Measurements from ENCODE around the gene CFAP70. TPM values are rescaled to one million over a fixed set of nuclear protein-coding genes. Genes with fewer than 3 reads are reported as not detected.

The CFAP70 gene
- polyA plus RNA-seq, 1 donor from 2014 or later, result 5.8 TPM

- no peaks in the 10 kb centered on the region for H3K27me3 ChIP-seq (ENCODE audit: insufficient read depth, low read depth, low read length)
- no peaks in the 10 kb centered on the region for H3F3A ChIP-seq (ENCODE audit: insufficient read depth, low read length, poor library complexity, severe bottlenecking)
- no peaks in the 10 kb centered on the region for H3K9me2 ChIP-seq (ENCODE audit: insufficient read depth, low read length)
- H3K4me2 ChIP-seq (ENCODE audit: low read length), result no peak overlapping the region
- no peaks in the 10 kb centered on the region for H3K9me3 ChIP-seq (ENCODE audit: low read length)
- no peaks in the 10 kb centered on the region for H3K36me3 ChIP-seq (ENCODE audit: insufficient read depth, low read length)
- no peak overlapping the region for H3K9ac ChIP-seq (ENCODE audit: low read length)
- no peak overlapping the region for H3K27ac ChIP-seq (ENCODE audit: low read length)
- no peak for TF ChIP-seq EZH2 (IDR thresholded peaks at IDR 0.05; ENCODE audit: borderline replicate concordance, insufficient read depth, low read length, poor library complexity, severe bottlenecking)
- no peak for TF ChIP-seq MXI1 (conservative IDR thresholded peaks at IDR 0.05; ENCODE audit: poor library complexity, severe bottlenecking)
- no peak for TF ChIP-seq CTCF (IDR thresholded peaks at IDR 0.05; ENCODE audit: poor library complexity, severe bottlenecking)
- TF ChIP-seq SMC3 (conservative IDR thresholded peaks at IDR 0.05; ENCODE audit: poor library complexity), result no peak
- no peak for TF ChIP-seq TAF1 (IDR thresholded peaks at IDR 0.05; ENCODE audit: low read depth)
- H3K79me2 ChIP-seq (replicated peaks; ENCODE audit: insufficient read depth, low read length), result no peaks in the 10 kb centered on the region
- H2AFZ ChIP-seq (ENCODE audit: low read depth, low read length), result no peak overlapping the region
- no peak overlapping the region for H3K4me3 ChIP-seq (ENCODE audit: low read length)
- H4K20me1 ChIP-seq (ENCODE audit: insufficient read depth), result no peaks in the 10 kb centered on the region
Measured at GRCh38 chr10:73368238-73368637, 9.6 kb upstream of the CFAP70 start.

- H3K27ac ChIP-seq (ENCODE audit: low read length), result no peak overlapping the region
- H3F3A ChIP-seq (ENCODE audit: insufficient read depth, low read length, poor library complexity, severe bottlenecking), result no peaks in the 10 kb centered on the region
- no peak overlapping the region for H2AFZ ChIP-seq (ENCODE audit: low read depth, low read length)
- H3K4me2 ChIP-seq (ENCODE audit: low read length), result no peak overlapping the region
- H3K9ac ChIP-seq (ENCODE audit: low read length), result no peak overlapping the region
- H3K36me3 ChIP-seq (ENCODE audit: insufficient read depth, low read length), result peaks cover 3% of the 10 kb centered on the region
- H3K4me3 ChIP-seq (ENCODE audit: low read length), result no peak overlapping the region
- no peaks in the 10 kb centered on the region for H3K79me2 ChIP-seq (replicated peaks; ENCODE audit: insufficient read depth, low read length)
- H4K20me1 ChIP-seq (ENCODE audit: insufficient read depth), result no peaks in the 10 kb centered on the region
- H3K9me2 ChIP-seq (ENCODE audit: insufficient read depth, low read length), result no peaks in the 10 kb centered on the region
- TF ChIP-seq TAF1 (IDR thresholded peaks at IDR 0.05; ENCODE audit: low read depth), result no peak
- no peak for TF ChIP-seq CTCF (IDR thresholded peaks at IDR 0.05; ENCODE audit: poor library complexity, severe bottlenecking)
- no peak for TF ChIP-seq POLR2AphosphoS5 (IDR thresholded peaks at IDR 0.05)
- TF ChIP-seq RAD21 (conservative IDR thresholded peaks at IDR 0.05), result no peak
- TF ChIP-seq EZH2 (IDR thresholded peaks at IDR 0.05; ENCODE audit: borderline replicate concordance, insufficient read depth, low read length, poor library complexity, severe bottlenecking), result no peak
- no peak for TF ChIP-seq SMC3 (conservative IDR thresholded peaks at IDR 0.05; ENCODE audit: poor library complexity)
- TF ChIP-seq EP300 (conservative IDR thresholded peaks at IDR 0.05; ENCODE audit: poor library complexity, severe bottlenecking), result no peak
- TF ChIP-seq MXI1 (conservative IDR thresholded peaks at IDR 0.05; ENCODE audit: poor library complexity, severe bottlenecking), result no peak
- no peak for TF ChIP-seq REST (IDR thresholded peaks at IDR 0.05; ENCODE audit: borderline replicate concordance)
- H3K27me3 ChIP-seq (ENCODE audit: insufficient read depth, low read depth, low read length), result no peaks in the 10 kb centered on the region
- no peaks in the 10 kb centered on the region for H3K9me3 ChIP-seq (ENCODE audit: low read length)
Measured at GRCh38 chr10:73366381-73367298, 8.0 kb upstream of the CFAP70 start.

All from neural cell (in vitro differentiated cells).